ENCODE results near the gene FAM120B.

Gene FAM120B

GRCh38 chr6:170420283-170420682, 113.7 kb downstream of the FAM120B start:
- Histone ChIP-seq H3K27ac (no peak overlapping the region), H3K4me1 (ENCODE audit: control insufficient read depth in 1 of 2, insufficient read depth in 1 of 2, low read depth in 1 of 2, low read length in 1 of 2) (no peaks in the 10 kb centered on the region), H3K4me3 (ENCODE audit: low read depth in 1 of 2, low read length in 1 of 2) (no peak overlapping the region), H3K27me3 (peaks cover 37% of the 10 kb centered on the region), H3K9me3 (no peaks in the 10 kb centered on the region), H3K36me3 (no peaks in the 10 kb centered on the region)
- TF ChIP-seq CTCF (IDR thresholded peaks at IDR 0.05), result no peak

- TF ChIP-seq CTCF (IDR thresholded peaks at IDR 0.05), result no peak
- H3K36me3 ChIP-seq, result no peaks in the 10 kb centered on the region
- H3K27me3 ChIP-seq, result peaks cover 44% of the 10 kb centered on the region
- H3K4me3 ChIP-seq (ENCODE audit: low read depth in 1 of 2, low read length in 1 of 2), result no peak overlapping the region
- no peaks in the 10 kb centered on the region for H3K9me3 ChIP-seq
- H3K27ac ChIP-seq, result no peak overlapping the region
- H3K4me1 ChIP-seq (ENCODE audit: control insufficient read depth in 1 of 2, insufficient read depth in 1 of 2, low read depth in 1 of 2, low read length in 1 of 2), result no peaks in the 10 kb centered on the region
Measured at GRCh38 chr6:170420791-170421776, 114.5 kb downstream of the FAM120B start.

GRCh38 chr6:170421921-170422320, 115.4 kb downstream of the FAM120B start:
- no peak overlapping the region for H3K4me3 ChIP-seq (ENCODE audit: low read depth in 1 of 2, low read length in 1 of 2)
- H3K27ac ChIP-seq, result no peak overlapping the region
- no peaks in the 10 kb centered on the region for H3K36me3 ChIP-seq
- H3K27me3 ChIP-seq, result peaks cover 52% of the 10 kb centered on the region
- no peak for TF ChIP-seq CTCF (IDR thresholded peaks at IDR 0.05)
- H3K4me1 ChIP-seq (ENCODE audit: control insufficient read depth in 1 of 2, insufficient read depth in 1 of 2, low read depth in 1 of 2, low read length in 1 of 2), result no peaks in the 10 kb centered on the region
- H3K9me3 ChIP-seq, result no peaks in the 10 kb centered on the region

GRCh38 chr6:170423030-170423429, 116.5 kb downstream of the FAM120B start:
- Histone ChIP-seq H3K27ac (no peak overlapping the region), H3K36me3 (no peaks in the 10 kb centered on the region), H3K4me1 (ENCODE audit: control insufficient read depth in 1 of 2, insufficient read depth in 1 of 2, low read depth in 1 of 2, low read length in 1 of 2) (no peaks in the 10 kb centered on the region), H3K27me3 (peaks cover 58% of the 10 kb centered on the region), H3K4me3 (ENCODE audit: low read depth in 1 of 2, low read length in 1 of 2) (no peak overlapping the region), H3K9me3 (no peaks in the 10 kb centered on the region)
- TF ChIP-seq CTCF (IDR thresholded peaks at IDR 0.05), result no peak

GRCh38 chr6:170423814-170424603, 117.5 kb downstream of the FAM120B start:
- TF ChIP-seq CTCF (IDR thresholded peaks at IDR 0.05), result no peak
- H3K36me3 ChIP-seq, result no peaks in the 10 kb centered on the region
- no peaks in the 10 kb centered on the region for H3K4me1 ChIP-seq (ENCODE audit: control insufficient read depth in 1 of 2, insufficient read depth in 1 of 2, low read depth in 1 of 2, low read length in 1 of 2)
- no peak overlapping the region for H3K27ac ChIP-seq
- peaks cover 54% of the 10 kb centered on the region for H3K27me3 ChIP-seq
- H3K4me3 ChIP-seq (ENCODE audit: low read depth in 1 of 2, low read length in 1 of 2), result no peak overlapping the region
- H3K9me3 ChIP-seq, result no peaks in the 10 kb centered on the region

Measured in neutrophil (primary cell).